ENCODE results near the gene SORBS1.

Gene SORBS1

DNA sequence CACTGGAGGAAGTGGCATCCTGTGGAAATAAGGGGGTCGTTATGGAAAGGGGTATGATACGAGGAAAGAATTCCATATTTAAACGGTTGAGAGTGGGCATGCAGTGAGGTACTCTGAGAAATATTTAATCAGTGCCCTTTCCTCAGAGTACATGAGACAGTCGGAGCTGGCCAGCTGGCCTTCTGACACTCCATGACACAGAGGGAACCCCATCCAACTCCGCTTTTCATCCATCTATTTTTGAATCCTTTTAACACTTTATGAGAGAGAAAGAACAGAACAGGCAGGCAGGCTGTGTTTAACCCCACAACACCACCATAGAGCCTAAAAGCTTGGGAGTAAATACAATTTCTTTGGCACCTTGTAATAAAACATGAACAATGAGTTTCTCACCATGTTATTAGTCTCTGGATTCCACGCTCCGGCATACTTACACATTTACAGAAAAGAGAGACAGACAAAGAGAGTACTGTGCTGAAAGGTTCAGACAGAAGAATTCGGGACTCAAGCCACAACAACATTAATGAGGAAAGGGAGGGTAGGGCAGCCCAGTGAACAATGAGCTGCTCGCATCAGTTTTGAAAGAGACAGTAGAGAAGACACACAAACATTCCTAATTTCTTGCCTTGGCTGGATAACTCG is 146.2 kb downstream of the SORBS1 start:
- TF ChIP-seq, protein P1, sequence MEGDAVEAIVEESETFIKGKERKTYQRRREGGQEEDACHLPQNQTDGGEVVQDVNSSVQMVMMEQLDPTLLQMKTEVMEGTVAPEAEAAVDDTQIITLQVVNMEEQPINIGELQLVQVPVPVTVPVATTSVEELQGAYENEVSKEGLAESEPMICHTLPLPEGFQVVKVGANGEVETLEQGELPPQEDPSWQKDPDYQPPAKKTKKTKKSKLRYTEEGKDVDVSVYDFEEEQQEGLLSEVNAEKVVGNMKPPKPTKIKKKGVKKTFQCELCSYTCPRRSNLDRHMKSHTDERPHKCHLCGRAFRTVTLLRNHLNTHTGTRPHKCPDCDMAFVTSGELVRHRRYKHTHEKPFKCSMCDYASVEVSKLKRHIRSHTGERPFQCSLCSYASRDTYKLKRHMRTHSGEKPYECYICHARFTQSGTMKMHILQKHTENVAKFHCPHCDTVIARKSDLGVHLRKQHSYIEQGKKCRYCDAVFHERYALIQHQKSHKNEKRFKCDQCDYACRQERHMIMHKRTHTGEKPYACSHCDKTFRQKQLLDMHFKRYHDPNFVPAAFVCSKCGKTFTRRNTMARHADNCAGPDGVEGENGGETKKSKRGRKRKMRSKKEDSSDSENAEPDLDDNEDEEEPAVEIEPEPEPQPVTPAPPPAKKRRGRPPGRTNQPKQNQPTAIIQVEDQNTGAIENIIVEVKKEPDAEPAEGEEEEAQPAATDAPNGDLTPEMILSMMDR (conservative IDR thresholded peaks at IDR 0.05), result no peak
- no peak overlapping the region for H3K27ac ChIP-seq

DNA sequence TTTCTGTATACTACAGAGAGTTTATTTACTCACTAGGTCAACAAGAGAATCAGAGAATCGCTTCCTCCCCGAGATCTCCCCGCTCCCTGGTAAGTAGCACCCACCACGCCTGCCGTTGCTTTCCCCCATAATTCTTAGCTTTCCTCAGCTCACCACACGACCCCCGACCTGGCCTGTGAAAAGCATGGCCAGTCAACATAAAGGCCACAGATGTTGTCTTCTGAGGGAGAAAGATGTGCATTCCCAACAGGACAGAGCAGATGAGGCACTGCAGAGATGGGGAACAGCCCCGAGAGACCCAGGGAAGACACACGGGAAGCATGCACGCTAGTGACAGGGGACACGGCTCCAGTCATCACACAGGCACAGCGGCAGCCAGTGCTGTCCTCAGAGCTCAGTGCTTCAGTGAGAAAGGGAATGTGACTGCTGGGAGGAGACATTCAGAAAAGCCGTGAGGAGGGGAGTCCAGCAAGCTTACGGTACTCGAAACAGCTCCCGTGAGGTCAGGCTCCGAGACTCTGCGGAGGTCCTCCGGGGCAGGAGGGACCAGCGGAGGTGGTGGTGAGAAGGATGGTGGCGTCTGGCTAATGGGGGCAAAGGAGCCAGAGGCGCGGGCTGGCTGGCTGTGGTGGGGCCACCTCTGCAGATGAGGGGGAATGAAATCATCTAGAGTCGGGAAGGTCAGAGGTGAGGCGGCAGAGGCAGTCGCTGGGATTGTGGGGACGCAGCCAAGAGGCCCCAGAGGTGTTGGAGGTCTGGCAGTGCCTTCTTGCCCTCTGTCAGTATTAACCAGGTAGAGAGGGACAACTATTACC is 146.9 kb downstream of the SORBS1 start:
- TF ChIP-seq, protein P1 (conservative IDR thresholded peaks at IDR 0.05), result no peak
- no peak overlapping the region for H3K27ac ChIP-seq

DNA sequence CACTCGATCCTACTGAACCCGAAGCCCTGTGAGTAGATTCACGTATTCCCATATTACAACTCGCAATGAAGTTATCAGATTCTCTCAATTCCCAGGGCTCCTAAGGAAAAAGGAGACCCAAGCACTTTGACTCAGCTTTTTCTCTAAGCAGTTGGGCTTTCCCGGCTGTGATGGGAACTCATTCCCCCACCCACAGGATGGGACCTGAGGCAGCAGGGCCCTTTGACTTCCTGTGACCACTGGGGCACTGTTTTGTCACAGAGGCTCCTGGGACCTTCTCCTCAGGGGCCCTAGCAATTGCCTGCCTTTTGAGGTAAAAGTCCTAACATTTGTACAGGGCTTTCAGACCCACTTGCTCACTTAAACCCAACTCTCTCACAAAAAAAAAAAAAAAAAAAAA is 147.6 kb downstream of the SORBS1 start:
- H3K27ac ChIP-seq, result no peak overlapping the region
- TF ChIP-seq, protein P1 (conservative IDR thresholded peaks at IDR 0.05), result no peak

DNA sequence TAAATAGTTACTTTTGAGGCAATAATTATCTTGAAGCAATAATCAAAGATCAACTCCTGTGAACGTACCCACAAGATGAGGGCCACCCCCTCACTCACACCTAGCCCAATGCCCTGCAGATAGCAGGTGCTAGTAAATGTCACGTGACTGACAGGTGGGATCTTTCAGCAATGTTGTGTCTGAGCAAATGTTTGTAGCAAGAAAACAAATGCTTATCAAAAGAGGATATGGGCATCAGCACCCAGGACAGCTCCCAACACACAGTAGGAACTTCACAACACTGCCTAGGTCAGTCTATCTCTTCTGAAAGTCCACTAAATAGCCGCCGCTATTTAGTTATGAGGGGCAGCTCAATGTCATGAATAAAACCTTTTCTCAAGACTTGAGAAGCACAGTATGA is 149.5 kb downstream of the SORBS1 start:
- TF ChIP-seq, protein P1 (conservative IDR thresholded peaks at IDR 0.05), result no peak
- no peak overlapping the region for H3K27ac ChIP-seq

DNA sequence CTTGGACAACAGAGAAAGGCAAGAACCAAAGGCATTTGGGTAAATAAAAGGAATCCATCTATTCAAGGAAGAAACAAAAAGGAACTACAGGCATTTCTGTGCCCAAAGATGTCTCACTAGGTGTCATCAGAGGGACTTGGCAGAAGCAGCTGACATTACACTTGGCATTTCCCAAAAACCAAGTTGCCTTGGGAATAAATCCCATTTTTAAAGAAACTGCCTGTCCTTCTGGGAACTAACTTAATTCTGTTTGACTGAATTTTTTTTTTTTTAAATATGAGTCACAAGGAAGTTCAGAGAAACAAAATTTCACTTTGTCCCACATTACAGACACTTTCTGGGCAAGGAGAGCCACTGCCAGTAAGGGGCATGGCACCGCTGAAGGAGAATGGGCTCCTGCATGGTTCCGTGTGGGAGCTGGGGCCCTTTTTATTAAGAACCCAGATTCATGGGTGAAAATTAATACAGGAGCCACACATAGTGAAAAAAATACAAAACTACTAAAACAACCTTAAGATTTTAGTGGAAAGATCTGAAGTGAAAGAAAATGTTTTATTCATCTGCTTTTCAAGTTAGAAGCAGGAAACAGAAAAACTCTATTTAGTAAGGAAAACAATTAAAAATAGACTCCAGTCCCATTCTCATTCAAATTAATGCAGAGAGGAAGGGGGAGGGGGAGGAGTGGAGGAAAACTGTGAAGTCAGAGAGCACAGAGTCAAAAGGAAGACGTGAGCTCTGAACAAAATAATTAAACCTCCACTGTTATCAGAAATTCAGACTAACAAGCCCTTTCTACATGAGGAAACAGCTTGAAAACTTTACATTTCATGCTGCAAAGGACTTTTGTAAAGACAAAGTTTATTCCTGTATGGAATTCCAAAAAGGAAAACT is 151.9 kb downstream of the SORBS1 start:
- H3K27ac ChIP-seq, result no peak overlapping the region
- TF ChIP-seq, protein P1 (conservative IDR thresholded peaks at IDR 0.05), result no peak

DNA sequence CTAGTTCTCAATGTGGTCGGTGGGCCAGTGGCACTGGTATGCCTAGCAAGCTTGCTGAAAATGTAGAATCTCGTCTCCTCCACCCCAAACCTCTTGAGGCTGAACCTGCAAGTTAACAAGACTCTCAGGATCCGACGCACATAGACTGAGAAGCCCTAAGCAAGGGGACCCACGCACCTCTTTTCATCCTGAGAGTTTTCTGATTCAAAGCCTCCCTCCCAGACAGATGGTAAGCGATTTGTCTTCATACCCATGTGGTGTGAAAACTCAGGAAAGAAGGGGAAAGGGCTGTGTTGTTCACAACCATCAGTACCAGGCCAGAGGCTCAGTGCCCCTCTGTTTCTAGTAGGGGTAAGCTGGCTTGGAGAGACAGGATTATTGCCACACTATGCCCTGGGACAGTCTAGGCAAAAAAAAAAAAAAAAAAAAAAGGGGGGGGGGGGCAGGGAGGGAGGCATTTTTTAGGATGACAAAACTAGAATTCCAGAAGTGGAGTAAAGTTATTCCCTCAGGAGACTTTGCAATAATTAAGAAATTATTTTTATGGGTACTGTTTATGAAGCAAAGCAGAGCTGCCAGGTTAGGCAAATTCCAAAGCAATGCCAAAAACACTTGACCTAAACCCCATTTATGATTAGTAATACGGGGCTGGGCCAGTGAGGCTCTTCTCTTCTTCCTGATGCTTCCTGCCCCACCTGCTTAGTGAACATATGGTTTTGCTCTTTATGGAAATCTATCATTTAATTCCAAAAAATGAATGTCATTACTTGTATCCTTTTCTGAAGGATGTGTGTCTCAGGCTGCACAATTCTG is 152.8 kb downstream of the SORBS1 start:
- TF ChIP-seq, protein P1 (conservative IDR thresholded peaks at IDR 0.05), result no peak
- H3K27ac ChIP-seq, result no peak overlapping the region
